Neuronal stem cell (in vitro differentiated cells): Measurements from ENCODE around the gene RASIP1.

Experiments
- DNase-seq: peaks from one replicate; pipeline ENCODE4 v3.0.0-alpha.2; 2013; ENCODE audit warnings: low spot score
- H2AFZ ChIP-seq: one replicate; pipeline ENCODE4 v1.6.1; 2013; ENCODE audit warnings: mild to moderate bottlenecking, low read length, inconsistent platforms
- H2AK5ac ChIP-seq: 2 replicates; pipeline ENCODE4 v1.6.1; 2013; ENCODE audit warnings: low read depth, mild to moderate bottlenecking, inconsistent platforms, low read length, moderate library complexity, mixed read lengths
- H2BK120ac ChIP-seq: 2 replicates; pipeline ENCODE4 v1.6.1; 2013; ENCODE audit warnings: low read depth, mild to moderate bottlenecking, inconsistent platforms, low read length, moderate library complexity, mixed read lengths
- H2BK12ac ChIP-seq: one replicate; pipeline ENCODE4 v1.6.1; 2013; ENCODE audit warnings: low read length, inconsistent platforms
- H2BK15ac ChIP-seq: 2 replicates; pipeline ENCODE4 v1.6.1; 2013; ENCODE audit warnings: mild to moderate bottlenecking, low read length, inconsistent platforms, mixed read lengths
- H2BK5ac ChIP-seq: one replicate; pipeline ENCODE4 v1.6.1; 2013; ENCODE audit warnings: inconsistent platforms, mild to moderate bottlenecking, low read length, moderate library complexity
- H3K14ac ChIP-seq: one replicate; pipeline ENCODE4 v1.6.1; 2013; ENCODE audit warnings: low read length, inconsistent platforms
- H3K18ac ChIP-seq: 2 replicates; pipeline ENCODE4 v1.6.1; 2013; ENCODE audit warnings: low read length, inconsistent platforms
- H3K23ac ChIP-seq: 2 replicates; pipeline ENCODE4 v1.6.1; 2013; ENCODE audit warnings: low read depth, mild to moderate bottlenecking, mixed read lengths, low read length, inconsistent platforms; ENCODE audit not compliant: poor library complexity
- H3K27ac ChIP-seq: replicated peaks from 3 replicates; pipeline ENCODE4 v1.5.1; 2013; ENCODE audit warnings: low read length, inconsistent platforms
- H3K27me3 ChIP-seq, 3 experiments: 2 replicates each; pipeline ENCODE4 v1.6.1; 2013; ENCODE audit warnings: low read length in 3 of 3, mild to moderate bottlenecking in 2 of 3, inconsistent platforms in 1 of 3, low read depth in 1 of 3, mixed read lengths in 1 of 3, moderate library complexity in 1 of 3; ENCODE audit not compliant: control insufficient read depth in 3 of 3, insufficient read depth in 3 of 3
- H3K36me3 ChIP-seq, 2 donors: replicated peaks in 1 of 2; 2 replicates each; pipeline ENCODE4 v1.6.1; 2013; ENCODE audit warnings: low read length in 2 of 2; ENCODE audit not compliant: control insufficient read depth in 2 of 2, insufficient read depth in 2 of 2
- H3K4ac ChIP-seq: 2 replicates; pipeline ENCODE4 v1.6.1; 2013; ENCODE audit warnings: inconsistent platforms, mild to moderate bottlenecking, low read length, moderate library complexity
- H3K4me1 ChIP-seq, 2 donors: 1 replicate in 1 of 2; 2 replicates in 1 of 2; pipeline ENCODE4 v1.6.1; 2013; ENCODE audit warnings: low read length in 2 of 2, low read depth in 1 of 2; ENCODE audit not compliant: control insufficient read depth in 2 of 2, insufficient read depth in 1 of 2
- H3K4me2 ChIP-seq: one replicate; pipeline ENCODE4 v1.6.1; 2013; ENCODE audit warnings: mild to moderate bottlenecking, low read length, inconsistent platforms; ENCODE audit not compliant: insufficient read depth, poor library complexity, severe bottlenecking
- H3K4me3 ChIP-seq, 2 donors: 2 replicates each; pipeline ENCODE4 v1.5.1; 2013; ENCODE audit warnings: low read length in 2 of 2, mild to moderate bottlenecking in 2 of 2, inconsistent platforms in 1 of 2, moderate library complexity in 1 of 2
- H3K79me1 ChIP-seq: one replicate; pipeline ENCODE4 v1.6.1; 2013; ENCODE audit warnings: low read depth, mild to moderate bottlenecking, inconsistent platforms, low read length, moderate library complexity
- H3K9ac ChIP-seq: one replicate; pipeline ENCODE4 v1.6.1; 2013; ENCODE audit warnings: mild to moderate bottlenecking, low read depth, low read length, inconsistent platforms; ENCODE audit not compliant: poor library complexity
- H3K9me3 ChIP-seq, 2 donors: replicated peaks in 1 of 2; 2 replicates each; pipeline versions ENCODE3 to v1.6.1; 2013; ENCODE audit warnings: low read length in 2 of 2, mild to moderate bottlenecking in 2 of 2, inconsistent platforms in 1 of 2, low read depth in 1 of 2, mixed read lengths in 1 of 2, moderate library complexity in 1 of 2; ENCODE audit not compliant: control insufficient read depth in 2 of 2, insufficient read depth in 1 of 2
- H4K8ac ChIP-seq: one replicate; pipeline ENCODE4 v1.6.1; 2013; ENCODE audit warnings: low read depth, mild to moderate bottlenecking, inconsistent platforms, low read length, moderate library complexity
- H4K91ac ChIP-seq: one replicate; pipeline ENCODE4 v1.6.1; 2013; ENCODE audit warnings: low read length, low read depth, mild to moderate bottlenecking, inconsistent platforms; ENCODE audit not compliant: poor library complexity
- WGBS, 2 donors: extraction: QIAGEN DNeasy Blood & Tissue Kit; methylation state at CpG; one replicate each; pipeline ENCODE4 v1.1.7; 2013; ENCODE audit warnings: missing lambda C conversion rate in 2 of 2, mixed read lengths in 1 of 2; ENCODE audit not compliant: insufficient read length in 2 of 2, insufficient replicate concordance in 1 of 2; ENCODE audit errors: extremely low coverage in 2 of 2; 5-methylcytosine and 5-hydroxymethylcytosine counted together

RASIP1 gene

GRCh38 chr19:48713864-48714755 lies 26.3 kb downstream of the RASIP1 start:
- no peaks in the 10 kb centered on the region for H3K9me3 ChIP-seq
- H2BK5ac ChIP-seq = peak overlapping the region; percentile 87
- H3K27ac ChIP-seq = peak overlapping the region; percentile 89
- H2AK5ac ChIP-seq = peak overlapping the region; percentile 93
- H2AFZ ChIP-seq = peak overlapping the region; percentile 95
- WGBS, 2 donors = no CpG with 5 or more reads among the region's 67 CpGs
- peak overlapping the region; percentile 66 to 99 for H3K4me3 ChIP-seq
- peak overlapping the region; percentile 31 for H3K14ac ChIP-seq
- peak overlapping the region; percentile 94 for H2BK15ac ChIP-seq
- peak overlapping the region; percentile 55 for H3K4ac ChIP-seq
- no peak overlapping the region for H4K91ac ChIP-seq
- H3K23ac ChIP-seq = peak overlapping the region; percentile 85
- H2BK12ac ChIP-seq = no peak overlapping the region
- no peak overlapping the region for H4K8ac ChIP-seq
- H3K4me1 ChIP-seq = peaks cover 25 to 27% of the 10 kb centered on the region in 2 donors
- H3K4me2 ChIP-seq = peak overlapping the region; percentile 99
- H3K79me1 ChIP-seq = no peaks in the 10 kb centered on the region
- H2BK120ac ChIP-seq = no peak overlapping the region
- H3K27me3 ChIP-seq = no peaks in the 10 kb centered on the region
- H3K18ac ChIP-seq = peak overlapping the region; percentile 92
- DNase-seq = peak; percentile 100
- peak overlapping the region; percentile 86 for H3K9ac ChIP-seq
- no peaks in the 10 kb centered on the region for H3K36me3 ChIP-seq

DNA sequence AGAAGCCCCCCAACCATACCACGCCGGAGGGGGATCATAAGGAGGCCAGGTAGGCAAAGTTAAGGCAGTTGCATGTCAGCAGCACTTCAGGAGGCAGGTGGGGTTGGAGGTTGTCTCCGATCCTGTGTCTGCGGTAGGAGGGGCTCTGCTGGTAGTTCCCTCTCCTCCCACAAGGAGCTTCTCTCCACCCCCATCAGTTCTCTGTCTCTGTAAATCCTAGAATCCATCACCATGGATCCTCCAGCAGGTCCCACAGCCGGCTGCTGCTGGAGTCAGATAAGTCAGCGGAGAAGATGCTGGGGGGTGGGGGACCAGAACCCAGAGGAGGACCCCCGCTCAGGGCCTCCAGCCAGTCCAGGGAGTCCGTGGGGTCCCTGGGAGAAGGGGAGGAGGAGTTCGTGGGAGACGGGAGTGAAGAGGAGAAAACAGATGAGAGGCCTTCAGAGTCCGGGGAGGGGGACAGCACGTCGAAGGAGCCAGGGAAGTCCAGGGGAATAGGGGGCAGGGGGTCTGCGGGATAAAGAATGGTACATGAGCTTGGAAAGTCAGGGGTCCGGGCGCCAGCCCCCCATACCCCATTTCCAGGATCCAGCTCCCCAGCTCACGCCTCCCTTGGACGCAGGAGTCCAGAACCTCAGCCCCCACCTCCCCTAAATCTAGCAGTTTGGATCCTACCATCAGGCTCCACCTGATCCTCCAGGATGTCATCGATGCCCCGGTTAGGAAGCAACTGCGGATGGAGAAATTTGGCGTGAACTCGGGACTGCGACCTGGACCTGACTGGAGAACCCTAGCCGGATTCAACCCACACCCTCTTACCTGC lies 27.2 kb downstream of the RASIP1 start:
- peak overlapping the region; percentile 47 for H3K14ac ChIP-seq

GRCh38 chr19:48711106-48711662 lies 29.2 kb downstream of the RASIP1 start:
- Histone ChIP-seq H3K23ac (no peak overlapping the region), H3K4me3 (no peak overlapping the region), H4K8ac (no peak overlapping the region), H2BK5ac (no peak overlapping the region), H3K4ac (no peak overlapping the region), H3K27ac (no peak overlapping the region), H2BK120ac (no peak overlapping the region), H3K4me2 (no peak overlapping the region), H3K36me3 (no peaks in the 10 kb centered on the region), H2BK12ac (no peak overlapping the region), H3K9ac (no peak overlapping the region), H3K27me3 (no peaks in the 10 kb centered on the region), H2AK5ac (no peak overlapping the region), H3K18ac (no peak overlapping the region), H3K14ac (no peak overlapping the region), H3K4me1 (peaks cover 11 to 12% of the 10 kb centered on the region in 2 donors), H3K79me1 (no peaks in the 10 kb centered on the region), H2BK15ac (no peak overlapping the region), H4K91ac (no peak overlapping the region), H3K9me3 (no peaks in the 10 kb centered on the region), H2AFZ (no peak overlapping the region)
- WGBS, 2 donors = no CpG with 5 or more reads among the region's 4 CpGs
- no peak for DNase-seq

More for the DNA sequence above, 27.2 kb downstream of the RASIP1 start:
- Histone ChIP-seq H2AK5ac (peak overlapping the region; percentile 50), H3K27ac (no peak overlapping the region), H3K23ac (peak overlapping the region; percentile 85), H3K4me2 (peak overlapping the region; percentile 99), H3K9ac (peak overlapping the region; percentile 86), H2BK15ac (peak overlapping the region; percentile 79), H3K9me3 (no peaks in the 10 kb centered on the region), H3K27me3 (no peaks in the 10 kb centered on the region), H2AFZ (peak overlapping the region; percentile 92), H4K91ac (no peak overlapping the region), H3K4me3 (peak overlapping the region; percentile 66 to 99), H2BK12ac (no peak overlapping the region), H2BK120ac (no peak overlapping the region), H3K79me1 (no peaks in the 10 kb centered on the region), H3K4ac (no peak overlapping the region), H4K8ac (no peak overlapping the region), H2BK5ac (peak overlapping the region; percentile 87), H3K36me3 (no peaks in the 10 kb centered on the region), H3K18ac (peak overlapping the region; percentile 92), H3K4me1 (peaks cover 17 to 19% of the 10 kb centered on the region in 2 donors)
- no CpG with 5 or more reads among the region's 25 CpGs for whole genome bisulfite sequencing, 2 donors
- no peak for DNase-seq
